NCI-H2107 (cell line): Measurements from ENCODE around the gene IGSF3.
A peak's percentile ranks its signal among the peaks of the same experiment; 100 is the strongest.

Experiments used
- DNase-seq: peaks from one replicate; lab custom pipeline; 2025; lab: John Stamatoyannopoulos, UW

Gene IGSF3

DNA sequence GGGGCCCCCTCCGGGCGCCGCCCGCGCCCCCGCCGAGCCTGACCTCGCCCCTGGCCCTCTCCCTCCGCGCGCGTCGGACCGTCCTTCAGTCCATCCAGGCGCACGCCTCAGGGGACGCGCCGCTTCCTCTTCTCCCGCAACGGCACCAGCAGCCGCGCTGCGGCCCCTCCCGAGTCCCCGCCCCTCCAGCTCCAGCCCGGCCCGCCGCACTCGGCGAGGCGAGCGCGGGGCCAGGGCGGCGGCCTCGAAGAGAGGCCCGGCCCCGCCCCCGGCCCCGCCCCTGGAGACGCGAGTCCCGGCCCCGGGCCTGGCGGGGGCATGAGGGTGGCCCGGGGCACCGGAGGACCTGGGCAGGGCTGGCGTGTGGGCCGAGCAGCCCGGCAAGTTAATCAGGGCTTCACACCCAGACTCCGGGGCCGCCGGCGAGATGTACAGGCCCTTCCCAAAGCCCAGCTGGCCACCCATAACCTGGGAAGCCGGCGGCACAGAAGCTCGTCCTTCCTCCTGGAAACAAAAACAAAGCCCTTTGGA, at the start of gene IGSF3:
Gene IGSF3 (minus strand): TSS at position 159 of the 531 bp plus-strand sequence. CDS start 1,407 bp downstream, outside the sequence.
- no peak for DNase-seq

DNA sequence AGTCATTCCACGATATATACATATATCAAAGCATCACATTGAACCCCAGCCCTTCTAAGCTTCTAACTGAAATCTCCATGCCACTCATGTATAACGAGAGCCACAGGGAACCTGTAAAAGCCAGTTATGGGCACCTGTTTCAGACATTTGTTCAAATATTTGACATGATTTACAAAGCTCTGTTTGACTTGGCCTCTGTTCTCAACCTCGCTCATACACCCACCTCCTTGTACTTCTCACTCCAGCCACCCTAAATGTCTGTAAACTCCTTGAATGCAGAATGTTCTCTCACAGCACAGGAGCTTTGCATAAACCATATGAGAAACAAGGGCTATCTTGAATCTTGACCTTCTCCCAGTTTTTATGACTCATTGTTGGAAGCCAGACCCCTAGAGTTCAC, 49.8 kb upstream of the IGSF3 start:
- no peak for DNase-seq

DNA sequence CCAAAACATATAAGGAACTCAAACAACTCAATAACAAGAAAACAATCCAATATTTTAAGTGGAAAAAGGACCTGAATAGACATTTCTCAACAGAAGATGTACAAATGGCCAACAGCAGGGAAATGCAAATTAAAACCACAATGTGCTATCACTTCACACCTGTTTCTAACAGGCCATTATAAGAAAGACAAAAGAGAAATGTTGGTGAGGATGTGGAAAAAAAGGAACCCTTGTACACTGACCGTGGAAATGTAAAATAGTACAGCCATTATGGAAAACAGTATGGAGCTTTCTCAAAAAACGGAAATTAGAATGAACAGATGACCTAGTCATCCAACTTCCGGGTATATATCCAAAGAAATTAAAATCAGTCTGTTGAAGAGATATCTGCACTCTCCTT, 48.9 kb upstream of the IGSF3 start:
- DNase-seq: no peak

DNA sequence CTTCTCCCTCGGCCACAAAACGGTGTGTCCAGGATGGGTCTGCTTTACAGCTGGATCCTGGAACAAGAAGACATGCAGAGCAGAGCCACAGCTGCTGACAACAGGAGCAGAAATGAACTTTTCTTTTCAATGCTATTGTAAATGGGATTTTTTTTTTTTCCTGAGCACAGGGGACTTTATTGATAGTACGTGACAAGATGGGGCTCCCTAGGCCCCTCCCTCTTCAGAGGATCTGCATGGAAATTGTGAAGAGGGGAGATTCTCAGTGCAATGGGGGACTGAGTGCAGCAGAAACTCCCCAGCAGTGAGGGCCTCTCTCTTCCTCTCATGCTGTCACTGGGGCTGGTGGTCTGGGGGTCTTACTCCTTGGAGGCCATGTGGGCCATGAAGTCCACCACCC, 45.9 kb upstream of the IGSF3 start:
- DNase-seq: no peak

DNA sequence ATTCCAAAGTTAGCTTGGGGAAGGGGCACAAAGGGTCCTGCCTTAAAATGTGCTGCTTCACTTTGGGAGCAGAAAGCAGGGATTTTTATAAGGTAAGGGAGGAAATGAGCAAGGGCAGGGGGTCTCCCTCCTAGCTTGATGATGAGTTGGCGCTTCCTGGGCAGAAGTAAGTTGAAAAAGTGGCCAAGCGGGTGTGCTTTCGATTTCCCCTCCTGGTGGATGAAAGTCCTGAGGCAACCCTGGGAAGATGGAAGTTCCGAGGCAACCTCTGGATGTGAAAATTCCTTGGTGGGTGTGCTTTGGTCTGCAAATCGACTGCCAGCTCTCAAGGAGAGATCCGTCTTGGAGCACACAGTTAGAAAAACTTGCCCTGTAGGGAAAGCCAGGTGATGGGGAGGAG, 45.0 kb upstream of the IGSF3 start:
- no peak for DNase-seq

DNA sequence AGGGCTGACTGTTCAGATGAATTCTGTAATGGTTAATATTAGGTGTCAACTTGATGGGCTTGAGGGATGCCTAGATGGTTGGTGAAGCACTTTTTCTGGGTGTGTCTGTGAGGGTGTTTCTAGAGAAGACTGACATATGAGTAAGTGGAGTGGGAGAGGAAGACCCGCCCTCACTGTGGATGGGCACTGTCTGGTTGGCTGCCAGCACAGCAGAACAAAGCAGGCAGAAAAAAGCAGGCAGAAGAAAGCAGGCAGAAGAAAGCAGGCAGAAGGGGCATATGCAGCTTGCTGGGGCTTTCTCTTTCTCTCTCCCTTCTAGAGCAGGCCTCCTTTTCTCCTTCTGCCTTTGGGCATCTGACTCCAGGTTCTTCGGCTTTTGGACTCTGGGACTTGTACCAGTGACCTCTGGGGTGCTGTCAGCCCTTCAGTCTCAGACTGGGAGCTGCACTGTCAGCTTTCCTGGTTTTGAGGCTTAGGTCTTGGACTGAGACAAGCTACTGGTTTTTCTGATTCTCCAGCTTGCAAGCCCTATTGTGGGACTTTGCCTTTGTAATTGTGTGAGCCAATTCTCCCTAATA, 43.8 kb upstream of the IGSF3 start:
- no peak for DNase-seq

DNA sequence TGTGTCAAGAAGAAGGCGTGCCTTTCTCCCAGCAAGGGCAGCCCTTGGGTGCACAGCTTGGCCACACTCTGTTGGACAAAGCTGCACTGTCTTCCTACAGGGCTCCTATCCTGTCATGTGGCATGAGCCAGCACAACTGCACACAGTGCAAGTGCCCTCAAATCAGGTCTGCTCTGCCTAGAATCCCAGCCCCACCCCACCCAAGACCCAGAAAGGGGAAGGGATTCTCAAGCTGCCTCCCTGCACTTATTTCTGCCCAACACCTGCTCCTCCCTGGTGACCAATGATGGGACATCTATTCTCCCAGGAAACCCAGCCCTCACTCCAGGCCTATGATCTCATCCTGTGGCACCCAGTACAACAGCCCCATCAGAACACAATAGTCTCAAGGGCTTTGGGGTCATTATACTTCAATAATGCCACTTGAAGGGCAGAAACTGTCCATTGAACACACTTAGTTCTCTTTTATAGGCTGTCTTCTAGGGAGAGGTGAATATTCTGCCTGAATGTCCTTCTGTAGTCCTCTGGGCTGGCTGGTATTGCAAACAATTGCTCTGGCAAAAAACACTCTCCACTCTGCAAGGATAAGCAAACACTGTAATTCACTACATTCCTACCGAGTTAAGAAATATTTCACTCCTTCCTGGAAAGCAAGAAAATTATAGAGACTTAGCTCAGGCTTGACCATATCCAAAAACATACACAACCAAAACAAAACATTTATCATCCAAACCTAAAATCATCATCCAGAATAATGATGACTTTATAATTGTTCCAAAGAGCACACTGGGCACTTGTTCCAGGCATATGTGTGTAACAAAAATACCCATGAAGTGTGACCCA, 43.1 kb upstream of the IGSF3 start:
- DNase-seq: peak; percentile 45

DNA sequence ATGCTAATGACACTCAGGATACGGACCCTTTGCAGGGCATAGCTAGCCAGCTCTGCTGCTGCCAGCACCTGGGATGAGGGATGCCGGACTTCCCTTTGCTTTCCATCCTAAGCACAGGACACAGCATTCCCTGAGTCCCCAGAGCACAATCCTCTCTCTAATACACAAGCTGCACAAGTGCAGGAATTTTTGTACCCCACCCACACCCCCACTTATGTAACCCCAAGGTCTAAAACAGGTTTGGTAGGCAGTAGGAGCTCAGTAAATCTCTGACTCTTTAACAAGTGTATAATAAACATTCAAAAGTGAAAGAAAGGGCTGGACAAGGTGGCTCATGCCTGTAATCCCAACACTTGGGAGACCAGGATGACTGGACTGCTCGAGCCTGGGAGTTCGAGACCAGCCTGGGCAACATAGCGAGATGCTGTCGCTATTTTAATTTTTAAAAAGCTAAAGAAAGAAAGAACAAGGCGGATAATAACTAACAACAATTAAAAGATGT, 42.2 kb upstream of the IGSF3 start:
- no peak for DNase-seq

DNA sequence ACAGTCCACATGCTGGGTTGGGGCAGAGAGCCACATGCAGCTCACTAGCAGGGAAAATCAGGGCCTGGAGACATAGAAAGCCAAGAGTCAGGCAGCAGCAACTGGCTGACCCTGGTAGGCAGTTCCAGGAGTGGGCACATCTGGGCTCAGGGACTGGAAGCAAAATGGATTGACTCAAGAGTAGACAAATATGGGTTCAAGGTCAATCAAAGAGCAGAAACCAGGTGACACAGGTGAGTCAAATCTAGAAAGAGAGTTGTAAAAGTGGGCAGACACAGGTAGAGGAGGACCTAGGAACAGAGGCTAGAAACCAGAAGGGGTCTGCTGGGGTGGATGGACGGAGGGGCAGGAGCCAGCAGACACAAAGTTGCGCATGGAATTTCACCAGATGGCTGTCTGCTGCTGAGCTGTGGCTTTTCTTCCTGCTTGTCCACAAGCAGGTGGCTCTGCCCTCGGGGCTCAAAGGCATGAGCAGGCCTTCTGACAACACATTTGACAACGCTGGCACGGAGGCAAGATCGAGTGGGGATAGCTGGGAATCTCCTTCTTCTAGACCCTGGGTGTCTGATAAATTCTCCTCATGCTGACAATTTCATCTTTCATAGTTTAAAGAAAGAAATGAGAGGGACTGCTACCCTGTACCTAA, 40.8 kb upstream of the IGSF3 start:
- no peak for DNase-seq

DNA sequence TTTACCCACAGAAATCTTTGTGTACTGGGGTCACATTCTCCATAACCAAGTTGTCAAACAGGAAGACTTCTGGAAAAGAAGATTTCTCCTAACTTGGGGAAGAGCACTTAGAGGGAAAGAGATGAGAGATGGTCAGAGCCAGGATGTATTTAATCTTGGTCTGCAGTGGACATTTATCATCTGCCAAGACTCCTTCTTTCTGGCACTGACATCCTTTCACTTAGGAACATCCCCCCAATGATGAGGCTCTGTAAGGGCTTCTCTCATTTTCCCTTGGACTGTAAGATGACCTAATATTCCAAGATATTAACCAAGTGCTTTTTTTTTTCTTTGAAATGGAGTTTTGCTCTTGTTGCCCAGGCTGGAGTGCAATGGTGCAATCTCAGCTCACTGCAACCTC, 39.3 kb upstream of the IGSF3 start:
- no peak for DNase-seq

DNA sequence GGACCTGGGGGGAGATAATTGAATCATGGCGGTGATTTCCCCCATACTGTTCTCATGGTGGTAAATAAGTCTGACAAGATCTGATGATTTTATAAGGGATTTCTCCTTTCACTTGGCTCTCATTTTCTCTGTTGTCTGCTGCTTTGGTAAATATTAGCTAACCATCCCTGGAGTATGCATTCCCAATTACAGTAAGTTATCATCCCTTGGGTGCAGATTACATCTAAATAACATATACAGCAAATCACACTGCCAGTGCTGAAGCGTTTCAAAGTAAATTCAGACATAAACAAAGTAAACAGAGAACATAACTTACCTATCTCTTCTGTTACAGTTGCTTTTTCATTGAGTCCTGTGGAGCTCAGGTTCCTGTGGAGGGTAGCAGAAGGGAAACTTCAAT, 38.6 kb upstream of the IGSF3 start:
- DNase-seq: no peak

DNA sequence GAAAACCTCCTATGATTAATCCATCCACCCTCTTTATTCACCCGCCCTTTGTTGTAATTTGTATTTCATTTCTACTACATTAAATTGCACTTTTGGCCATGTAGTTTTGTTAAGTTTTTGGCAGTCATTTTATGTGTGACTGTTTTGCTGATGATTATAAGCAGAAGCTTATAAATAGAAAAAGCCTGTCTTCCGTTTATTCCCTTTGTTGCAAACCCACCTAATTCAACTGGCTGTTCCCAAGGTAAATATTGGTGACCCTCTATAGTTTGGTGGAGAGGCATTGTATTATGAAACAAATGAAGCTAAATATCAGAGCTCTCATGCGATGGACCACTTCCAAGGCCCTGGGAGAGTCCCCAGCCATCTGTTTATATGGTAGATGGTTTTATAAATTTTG, 36.7 kb upstream of the IGSF3 start:
- no peak for DNase-seq

DNA sequence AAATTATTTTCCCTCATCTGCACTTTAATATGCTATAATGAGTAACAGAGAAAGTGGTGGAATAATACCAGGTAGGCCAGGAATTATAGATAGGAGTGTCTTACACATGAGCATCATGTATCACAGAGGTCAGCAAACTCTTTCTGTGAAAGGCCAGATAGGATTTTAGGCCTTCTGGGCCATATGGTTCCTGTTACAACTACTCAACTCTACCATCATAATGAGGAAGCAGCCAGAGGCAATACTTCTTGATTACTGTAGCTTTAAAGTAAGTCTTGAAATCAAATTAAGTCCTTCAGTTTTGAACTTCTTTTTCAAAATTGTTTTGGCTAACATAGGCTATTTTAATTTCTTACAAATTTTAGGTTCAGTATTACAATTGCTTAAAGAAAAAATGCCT, 32.1 kb upstream of the IGSF3 start:
- DNase-seq: no peak

DNA sequence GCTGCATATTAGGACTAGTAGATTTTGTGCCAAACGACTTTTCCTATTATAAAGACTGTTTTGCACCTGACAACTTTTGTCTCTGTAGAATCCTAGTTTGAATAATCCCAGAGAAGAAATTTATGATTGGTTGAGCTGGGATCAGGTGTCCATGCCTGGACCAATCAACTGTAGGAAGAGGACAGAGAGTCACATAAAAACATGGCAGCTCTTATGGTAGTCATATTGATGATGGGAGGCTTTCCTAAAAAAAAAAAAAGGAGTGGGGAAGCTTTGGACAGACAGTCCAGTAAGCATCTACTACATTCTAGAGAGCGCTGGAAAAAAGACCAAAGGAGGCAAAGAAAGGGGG, 30.7 kb upstream of the IGSF3 start:
- DNase-seq: no peak

DNA sequence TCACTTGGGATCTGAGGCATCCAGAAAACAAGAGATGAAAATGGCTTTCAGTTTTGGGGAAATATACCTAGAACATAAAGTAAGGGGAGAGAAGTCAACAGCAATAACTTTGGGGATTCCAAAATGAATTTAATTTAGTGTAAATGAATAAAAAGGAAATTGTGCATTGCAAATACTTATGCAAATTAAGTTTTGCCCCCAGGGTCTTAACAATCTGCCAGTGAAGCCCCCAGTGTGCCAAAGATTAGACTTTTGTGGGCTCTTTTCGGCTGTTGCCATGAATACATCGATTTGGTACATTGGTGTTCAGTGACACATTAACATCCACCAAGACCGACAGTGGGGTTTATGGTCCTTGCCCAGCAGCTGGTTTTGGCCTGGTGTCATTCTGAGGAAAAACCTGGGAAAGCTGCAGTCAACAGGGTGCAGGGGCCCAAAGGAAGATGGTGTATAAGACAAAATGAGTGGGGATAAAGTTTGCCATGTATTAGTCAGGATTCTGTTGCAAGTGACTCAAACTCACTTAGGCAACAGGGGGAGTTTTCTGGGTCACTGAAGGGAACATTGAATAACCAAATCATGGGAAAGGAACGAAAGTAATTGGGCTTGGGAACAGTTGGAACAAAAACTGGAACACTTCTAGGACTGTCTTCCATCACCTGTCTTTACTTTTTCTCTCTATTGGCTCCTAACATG, 30.2 kb upstream of the IGSF3 start:
- no peak for DNase-seq

DNA sequence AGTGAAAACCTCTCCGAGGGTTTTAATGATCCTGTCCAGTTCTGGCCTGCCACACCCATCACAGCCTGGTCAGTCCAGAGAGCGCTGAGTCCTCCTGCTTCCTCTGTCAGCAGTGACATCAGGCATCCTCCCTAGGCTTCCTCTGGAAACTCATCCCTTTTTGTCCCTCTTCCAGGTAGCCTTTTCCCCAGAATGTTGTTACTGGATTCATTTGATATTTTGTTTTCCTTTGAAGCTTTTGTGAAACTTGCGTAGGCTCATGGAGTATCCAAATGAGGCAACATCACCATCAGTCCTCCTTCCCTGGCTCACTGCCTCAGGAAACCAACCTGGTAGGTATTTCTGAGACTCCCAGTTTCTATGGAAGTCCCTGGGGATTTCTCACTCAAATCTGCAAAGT, 27.0 kb upstream of the IGSF3 start:
- DNase-seq: no peak

DNA sequence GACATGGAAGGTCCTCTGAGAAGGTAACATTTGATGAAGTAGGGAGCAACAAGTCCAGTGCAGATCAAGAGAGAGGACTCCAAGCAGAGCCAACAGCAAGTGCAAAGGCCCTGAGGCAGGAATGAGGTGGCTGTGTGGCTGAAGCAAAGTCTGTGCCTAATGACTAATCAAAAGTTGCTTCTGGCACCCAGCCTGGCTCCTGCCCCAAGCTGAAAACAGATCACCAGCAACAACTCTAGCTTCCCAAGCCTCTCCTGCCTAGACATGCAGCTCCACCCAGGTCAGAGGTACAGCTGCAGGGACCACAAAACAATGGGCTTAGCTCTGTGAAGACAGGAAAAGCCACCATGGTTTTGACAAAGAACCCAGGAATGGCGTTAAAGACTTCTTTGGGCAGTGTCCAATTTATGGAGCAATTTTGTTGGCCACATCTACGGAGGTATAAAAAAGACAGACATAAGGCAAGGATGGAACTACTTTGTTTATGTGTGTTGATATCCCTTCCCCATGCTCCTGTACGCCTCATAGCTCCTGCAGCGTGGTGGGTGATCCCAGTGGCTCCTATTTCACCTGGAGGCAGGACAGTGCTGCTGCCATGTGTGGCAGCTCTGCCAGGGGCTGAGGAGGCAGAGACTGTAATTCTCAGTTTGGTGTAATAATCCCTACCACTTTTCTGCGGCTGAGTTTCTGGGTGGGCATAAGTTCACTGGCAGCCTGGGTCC, 26.4 kb upstream of the IGSF3 start:
- DNase-seq: no peak

DNA sequence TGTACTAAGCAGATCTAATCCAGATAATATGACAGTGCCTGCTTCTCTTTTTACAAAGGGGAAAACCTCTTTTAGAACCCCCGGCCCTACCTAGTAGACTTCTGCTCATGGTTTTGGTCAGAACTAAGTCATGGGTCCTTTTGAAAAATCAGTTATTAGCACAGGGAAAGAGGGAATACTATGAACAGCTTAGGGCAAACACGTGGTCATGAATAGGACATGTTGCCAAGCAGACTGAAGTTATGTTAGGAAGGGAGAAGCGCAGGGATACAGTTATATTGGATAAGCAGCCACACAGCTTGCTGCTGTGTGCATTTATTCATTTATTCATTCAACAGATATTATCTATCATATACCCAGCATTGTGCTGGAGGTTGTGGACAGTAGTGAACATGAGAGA, 25.3 kb upstream of the IGSF3 start:
- no peak for DNase-seq

DNA sequence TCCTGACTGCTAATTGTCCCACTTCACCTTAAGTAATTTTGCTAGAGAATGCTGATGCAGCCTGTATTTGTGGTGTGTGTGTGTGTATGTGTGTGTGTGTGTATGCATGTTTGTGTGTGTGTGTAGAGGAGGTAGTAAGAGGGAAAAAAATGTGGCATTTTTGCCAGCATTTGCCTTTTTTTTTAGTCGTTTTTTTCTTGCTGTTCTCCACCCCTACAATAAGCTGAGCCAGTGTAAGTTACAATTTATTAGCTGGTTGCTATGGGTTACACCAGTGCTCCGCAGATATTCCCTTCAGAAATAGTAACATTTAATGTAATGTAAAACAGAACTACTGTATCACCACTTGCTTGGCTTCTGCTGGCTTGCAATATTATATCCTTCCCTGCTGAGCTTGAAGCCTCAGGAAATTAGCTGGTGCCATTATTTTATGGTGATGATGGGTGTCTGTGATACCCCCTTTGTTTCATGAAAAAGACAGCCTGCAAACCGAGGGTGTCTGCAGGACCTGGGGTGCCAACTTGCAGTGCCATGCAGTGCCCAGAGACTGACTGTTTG, 23.4 kb upstream of the IGSF3 start:
- DNase-seq: no peak

DNA sequence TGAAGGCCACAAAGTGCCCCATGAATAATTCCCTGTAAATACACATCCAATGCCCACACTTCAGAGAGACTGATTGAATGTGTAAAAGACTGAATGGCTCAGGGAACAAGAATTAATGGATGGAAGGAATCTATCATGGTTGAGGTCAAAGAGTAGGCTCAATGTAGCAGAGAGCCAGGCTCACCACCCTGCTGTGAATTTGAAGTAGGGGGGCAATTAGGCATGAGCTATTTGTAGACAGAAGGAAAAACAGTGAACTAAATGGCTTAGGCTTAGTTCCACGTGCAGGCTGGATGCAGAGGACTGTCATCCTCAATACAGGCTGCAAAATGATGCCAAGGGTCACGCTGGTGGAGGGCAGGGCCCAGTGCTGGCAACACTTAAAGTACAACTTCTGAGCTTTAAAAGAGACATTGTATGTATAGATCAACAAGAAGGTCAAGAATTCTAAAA, 22.9 kb upstream of the IGSF3 start:
- no peak for DNase-seq

DNA sequence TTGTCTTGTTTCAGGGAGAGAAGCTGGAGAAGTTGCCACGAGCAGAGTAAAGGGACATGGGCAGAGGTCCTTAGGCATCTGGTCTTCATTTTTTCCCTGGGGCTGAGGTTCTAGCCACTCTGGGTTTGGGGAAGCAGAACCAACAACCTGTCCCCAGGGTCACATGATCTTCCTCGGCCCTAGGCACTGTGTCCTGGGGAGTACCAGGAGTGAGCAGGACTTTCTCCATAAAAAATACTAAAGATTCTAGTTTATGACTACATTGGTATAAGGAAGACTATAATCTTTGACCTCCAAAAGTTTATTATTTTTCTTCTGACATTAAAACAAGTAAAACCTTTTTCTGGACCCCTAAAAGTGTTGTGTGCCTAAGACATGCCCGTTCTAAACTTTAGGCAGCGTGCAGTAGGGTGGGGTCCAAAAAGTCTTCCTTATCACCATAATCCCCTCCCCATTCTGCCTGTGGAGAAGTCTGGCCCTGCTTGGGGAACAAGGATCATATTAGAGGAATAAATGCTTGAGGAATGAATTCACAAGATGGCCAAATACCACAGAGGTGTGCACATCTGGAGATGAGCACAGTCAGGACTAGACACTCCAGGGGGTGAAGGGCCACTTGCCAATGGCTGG, 19.3 kb upstream of the IGSF3 start:
- no peak for DNase-seq
